Uterus (tissue), 4 donors: ENCODE results near the gene SS18. TPM values are rescaled to one million over a fixed set of nuclear protein-coding genes. Genes with fewer than 3 reads are reported as not detected.

Experiments
- DNase-seq, 2 donors: peaks; one replicate each; pipeline ENCODE4 v3.0.0-alpha.2; 2019 to 2020
- H3K27ac ChIP-seq, 2 donors: fragments of 200-600 bp; sonication (generic); 1 replicate in 1 of 2; 2 replicates in 1 of 2; pipeline ENCODE4 v1.5.1; 2016 to 2018
- H3K27me3 ChIP-seq, 2 donors: fragments of 200-600 bp; sonication (generic); one replicate each; pipeline ENCODE4 v1.5.1; 2018 to 2019; ENCODE audit warnings: control low read depth in 1 of 2
- H3K36me3 ChIP-seq, 2 donors: fragments of 200-600 bp; sonication (generic); one replicate each; pipeline ENCODE4 v1.5.1; 2019; ENCODE audit warnings: control low read depth in 1 of 2
- H3K4me1 ChIP-seq, 2 donors: fragments of 200-600 bp; sonication (generic); one replicate each; pipeline ENCODE4 v1.5.1; 2018 to 2019; ENCODE audit warnings: control low read depth in 1 of 2
- H3K4me3 ChIP-seq, 2 donors: fragments of 200-600 bp; sonication (generic); 1 replicate in 1 of 2; 2 replicates in 1 of 2; pipeline ENCODE4 v1.5.1; 2018 to 2019; ENCODE audit warnings: mild to moderate bottlenecking in 1 of 2
- H3K9me3 ChIP-seq, 2 donors: fragments of 200-600 bp; sonication (generic); one replicate each; pipeline ENCODE4 v1.5.1; 2019; ENCODE audit warnings: control low read depth in 1 of 2
- POLR2A ChIP-seq, 2 donors: fragments of 450-650 bp; IDR thresholded peaks; one replicate each; pipeline ENCODE4 v1.6.1; 2016; ENCODE audit warnings: antibody characterized with exemption in 2 of 2, mild to moderate bottlenecking in 1 of 2, moderate library complexity in 1 of 2
- intact Hi-C: fragments of 100-400 bp; cut with DNase I; formaldehyde crosslinking; loops from one replicate; pipeline ENCODE4 v1.15.1; 2023; ENCODE audit warnings: low total_unique reads
- total RNA-seq, 4 donors: library from RNA; depleted of rRNA in 3 of 4; stranded (reverse); fragments of >200 nt in 3 of 4; gene quantifications; one replicate each; pipeline versions ENCODE4 v1.1.0 to v1.2.4, GENCODE V29; 2014 to 2023
- TF ChIP-seq, protein P1 (sequence below), 4 experiments: fragments of 200-600 bp in 2 of 4; fragments of 450-650 bp in 2 of 4; sonication (generic) in 2 of 4; IDR thresholded peaks; one replicate each; pipeline ENCODE4 v1.5.1; 2016 to 2019; ENCODE audit warnings: antibody characterized with exemption in 4 of 4, mild to moderate bottlenecking in 2 of 4, moderate library complexity in 1 of 4
- donor health status: DM: yes; HTN: yes; CAD: no.

SS18 gene
- total RNA-seq, 4 donors from 2014 or later: 34.7 to 188 (median 91.9) TPM

- H3K4me3 ChIP-seq: no peak overlapping the region
- H3K27me3 ChIP-seq: no peaks in the 10 kb centered on the region
- H3K36me3 ChIP-seq: no peaks in the 10 kb centered on the region
- intact Hi-C loops: no loop called here
- no peak for TF ChIP-seq POLR2A (IDR thresholded peaks at IDR 0.05)
- TF ChIP-seq, protein P1, sequence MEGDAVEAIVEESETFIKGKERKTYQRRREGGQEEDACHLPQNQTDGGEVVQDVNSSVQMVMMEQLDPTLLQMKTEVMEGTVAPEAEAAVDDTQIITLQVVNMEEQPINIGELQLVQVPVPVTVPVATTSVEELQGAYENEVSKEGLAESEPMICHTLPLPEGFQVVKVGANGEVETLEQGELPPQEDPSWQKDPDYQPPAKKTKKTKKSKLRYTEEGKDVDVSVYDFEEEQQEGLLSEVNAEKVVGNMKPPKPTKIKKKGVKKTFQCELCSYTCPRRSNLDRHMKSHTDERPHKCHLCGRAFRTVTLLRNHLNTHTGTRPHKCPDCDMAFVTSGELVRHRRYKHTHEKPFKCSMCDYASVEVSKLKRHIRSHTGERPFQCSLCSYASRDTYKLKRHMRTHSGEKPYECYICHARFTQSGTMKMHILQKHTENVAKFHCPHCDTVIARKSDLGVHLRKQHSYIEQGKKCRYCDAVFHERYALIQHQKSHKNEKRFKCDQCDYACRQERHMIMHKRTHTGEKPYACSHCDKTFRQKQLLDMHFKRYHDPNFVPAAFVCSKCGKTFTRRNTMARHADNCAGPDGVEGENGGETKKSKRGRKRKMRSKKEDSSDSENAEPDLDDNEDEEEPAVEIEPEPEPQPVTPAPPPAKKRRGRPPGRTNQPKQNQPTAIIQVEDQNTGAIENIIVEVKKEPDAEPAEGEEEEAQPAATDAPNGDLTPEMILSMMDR (IDR thresholded peaks at IDR 0.05): no peak
- H3K27ac ChIP-seq: no peak overlapping the region
- no peaks in the 10 kb centered on the region for H3K4me1 ChIP-seq
- H3K9me3 ChIP-seq: peaks cover 0 to 13% of the 10 kb centered on the region in 2 donors
- no peak for DNase-seq
Measured at GRCh38 chr18:26073758-26074157, 16.7 kb downstream of the SS18 start.

- H3K36me3 ChIP-seq: no peaks in the 10 kb centered on the region
- DNase-seq: no peak
Measured at GRCh38 chr18:26071725-26072124, 18.7 kb downstream of the SS18 start.

GRCh38 chr18:26071020-26071419 lies 19.4 kb downstream of the SS18 start:
- no peak overlapping the region for H3K4me3 ChIP-seq
- H3K4me1 ChIP-seq: no peaks in the 10 kb centered on the region
- no peak for DNase-seq
- H3K27me3 ChIP-seq: no peaks in the 10 kb centered on the region
- no peaks in the 10 kb centered on the region for H3K36me3 ChIP-seq
- TF ChIP-seq, protein P1 (IDR thresholded peaks at IDR 0.05): no peak
- TF ChIP-seq POLR2A (IDR thresholded peaks at IDR 0.05): no peak
- H3K27ac ChIP-seq: no peak overlapping the region
- intact Hi-C loops: no loop called here
- H3K9me3 ChIP-seq: peaks cover 0 to 13% of the 10 kb centered on the region in 2 donors

More at GRCh38 chr18:26071725-26072124, 18.7 kb downstream of the SS18 start:
- intact Hi-C loops: no loop called here
- H3K27ac ChIP-seq: no peak overlapping the region
- no peaks in the 10 kb centered on the region for H3K4me1 ChIP-seq
- no peak overlapping the region for H3K4me3 ChIP-seq
- no peaks in the 10 kb centered on the region for H3K27me3 ChIP-seq
- peaks cover 0 to 13% of the 10 kb centered on the region in 2 donors for H3K9me3 ChIP-seq
- TF ChIP-seq, protein P1 (IDR thresholded peaks at IDR 0.05): no peak
- TF ChIP-seq POLR2A (IDR thresholded peaks at IDR 0.05): no peak

- no peaks in the 10 kb centered on the region for H3K36me3 ChIP-seq
- no peaks in the 10 kb centered on the region for H3K4me1 ChIP-seq
- no peak overlapping the region for H3K27ac ChIP-seq
- intact Hi-C loops: no loop called here
- H3K4me3 ChIP-seq: no peak overlapping the region
- no peaks in the 10 kb centered on the region for H3K27me3 ChIP-seq
- no peaks in the 10 kb centered on the region for H3K9me3 ChIP-seq
- no peak for TF ChIP-seq POLR2A (IDR thresholded peaks at IDR 0.05)
- TF ChIP-seq, protein P1 (IDR thresholded peaks at IDR 0.05): no peak
- no peak for DNase-seq
Measured at GRCh38 chr18:26059357-26059756, 31.1 kb downstream of the SS18 start.

DNA sequence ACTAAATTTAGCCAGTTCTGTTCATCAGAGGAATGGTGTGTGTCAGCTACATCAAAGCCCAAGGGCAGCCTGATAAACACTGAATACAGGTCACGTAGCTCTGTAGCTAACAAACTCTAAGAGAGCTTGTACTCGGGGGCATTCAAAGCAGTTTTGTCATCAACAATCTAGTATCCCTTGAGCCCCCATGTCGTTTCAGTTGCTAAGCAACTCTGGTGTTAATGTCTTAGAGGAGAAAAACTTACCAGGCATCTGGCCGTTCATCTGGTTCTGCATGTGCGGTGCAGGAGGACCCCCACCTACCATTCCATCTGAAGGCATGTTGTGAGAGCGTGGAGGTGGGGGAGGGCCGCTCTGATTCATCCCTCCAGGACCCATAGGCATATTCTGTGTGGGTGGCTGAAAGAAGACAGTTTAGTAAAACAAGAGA lies 33.1 kb downstream of the SS18 start:
- DNase-seq: no peak
- Histone ChIP-seq H3K9me3 (no peaks in the 10 kb centered on the region), H3K4me3 (no peak overlapping the region), H3K27ac (no peak overlapping the region), H3K4me1 (no peaks in the 10 kb centered on the region), H3K27me3 (no peaks in the 10 kb centered on the region), H3K36me3 (no peaks in the 10 kb centered on the region)
- intact Hi-C loops: no loop called here
- no peak for TF ChIP-seq POLR2A (IDR thresholded peaks at IDR 0.05)
- TF ChIP-seq, protein P1 (IDR thresholded peaks at IDR 0.05): no peak
